Measurements from ENCODE around the gene VSTM5. TPM values are rescaled to one million over a fixed set of nuclear protein-coding genes. Genes with fewer than 3 reads are reported as not detected.
"Not testable (repeated sequence)": the region's sequence is repeated elsewhere in the genome, so short reads cannot be mapped to it uniquely, and the experiment has no call there.

Gene VSTM5
- total RNA-seq, 2 experiments from 2014 or later, result not detected

DNA sequence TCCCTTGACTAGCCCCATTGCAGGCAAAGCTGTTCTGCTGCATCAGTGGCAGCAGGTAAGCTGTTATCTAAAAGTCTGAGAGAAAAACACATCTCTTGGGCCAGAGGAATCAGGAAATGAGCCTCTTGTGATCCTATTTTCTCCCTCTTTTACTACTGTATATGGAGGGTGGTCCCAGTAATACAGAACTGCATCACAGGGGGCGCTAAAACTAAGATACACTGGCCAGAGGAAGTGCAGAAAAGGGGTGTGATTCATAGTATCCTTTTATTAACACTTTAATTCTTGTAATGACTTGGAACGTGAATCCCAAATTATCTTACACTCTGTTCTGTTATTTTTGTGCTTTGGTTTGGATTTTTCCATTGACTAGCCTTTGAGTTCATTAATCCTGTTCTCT lies 75.1 kb downstream of the VSTM5 start:
- Mint-ChIP-seq H3K4me1 (ENCODE audit: low read depth) (no peaks in the 10 kb centered on the region), H3K27me3 (ENCODE audit: low read depth) (no peaks in the 10 kb centered on the region), H3K9me3 (ENCODE audit: insufficient read depth) (peaks cover 10% of the 10 kb centered on the region), H3K27ac (no peak overlapping the region), H3K4me3 (no peak overlapping the region), H3K36me3 (ENCODE audit: low read depth) (peaks cover 10% of the 10 kb centered on the region)
- no peak for DNase-seq
- ChIA-PET CTCF (no interaction called here), POLR2A (interaction anchor here (1.0 kb wide), 1 partner anchor 9 kb away, joined by 3 read pairs; the partner anchor contains the start of gene MED17)
- no peak for ATAC-seq

DNA sequence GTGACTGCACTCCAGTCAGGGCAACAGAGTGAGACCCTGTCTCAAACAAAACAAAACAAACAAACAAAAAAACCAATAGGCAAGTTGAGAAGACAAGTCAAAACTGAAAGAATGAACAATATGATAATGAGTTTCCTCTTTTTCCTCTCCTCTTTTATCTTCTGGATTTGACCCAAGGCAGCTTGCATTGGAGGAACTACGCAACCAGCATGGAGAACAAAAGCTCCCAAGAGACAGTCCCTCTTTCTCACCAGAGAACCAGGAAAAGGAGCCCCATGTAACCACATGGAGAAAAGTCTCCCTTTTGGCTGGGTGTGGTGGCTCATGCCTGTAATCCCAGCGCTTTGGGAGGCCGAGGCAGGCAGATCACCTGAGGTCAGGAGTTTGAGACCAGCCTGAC lies 75.9 kb downstream of the VSTM5 start:
- POLR2A ChIA-PET; H3K27ac Mint-ChIP-seq; DNase-seq; H3K4me3 Mint-ChIP-seq; H3K27me3 Mint-ChIP-seq (ENCODE audit: low read depth); H3K4me1 Mint-ChIP-seq (ENCODE audit: low read depth); ATAC-seq; H3K36me3 Mint-ChIP-seq (ENCODE audit: low read depth): not testable (repeated sequence)
- peaks cover 10% of the 10 kb centered on the region for H3K9me3 Mint-ChIP-seq (ENCODE audit: insufficient read depth)
- CTCF ChIA-PET, result interaction anchor here (1.6 kb wide), 1 partner anchor 9 kb away, joined by 4 read pairs; the partner anchor contains the start of gene MED17

DNA sequence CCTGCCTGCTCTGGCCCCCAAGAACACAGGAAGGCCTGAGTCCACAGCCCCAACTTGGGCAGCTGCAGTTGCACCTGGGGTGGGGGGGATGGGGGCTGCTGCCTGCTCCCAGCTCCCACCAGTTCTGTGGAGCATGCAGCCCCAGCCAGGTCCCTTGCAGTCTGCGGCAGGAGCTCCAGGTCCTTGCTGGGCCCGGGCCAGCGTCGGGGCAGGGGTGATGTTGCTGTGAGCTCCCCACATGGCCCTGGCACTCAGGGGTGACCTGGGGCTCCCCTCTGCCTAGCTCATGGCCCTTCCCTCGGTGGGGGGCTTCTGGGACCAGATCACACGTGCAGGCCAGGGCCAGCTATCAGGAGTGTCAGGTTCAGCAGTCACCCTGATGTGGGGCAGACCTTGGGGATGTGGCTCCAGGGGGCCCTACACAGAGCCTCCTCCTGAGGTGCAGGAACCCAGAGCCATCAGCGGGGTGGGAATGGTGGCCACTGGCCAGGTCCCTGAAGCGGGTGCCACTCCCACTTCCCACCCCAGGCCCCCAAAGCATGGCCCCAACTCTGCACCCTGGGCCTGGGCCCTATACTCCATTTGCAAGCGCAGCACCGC lies 76.7 kb downstream of the VSTM5 start:
- CTCF ChIA-PET, result interaction anchor here (1.6 kb wide), 1 partner anchor 10 kb away, joined by 4 read pairs; the partner anchor contains the start of gene MED17
- ATAC-seq, result no peak

DNA sequence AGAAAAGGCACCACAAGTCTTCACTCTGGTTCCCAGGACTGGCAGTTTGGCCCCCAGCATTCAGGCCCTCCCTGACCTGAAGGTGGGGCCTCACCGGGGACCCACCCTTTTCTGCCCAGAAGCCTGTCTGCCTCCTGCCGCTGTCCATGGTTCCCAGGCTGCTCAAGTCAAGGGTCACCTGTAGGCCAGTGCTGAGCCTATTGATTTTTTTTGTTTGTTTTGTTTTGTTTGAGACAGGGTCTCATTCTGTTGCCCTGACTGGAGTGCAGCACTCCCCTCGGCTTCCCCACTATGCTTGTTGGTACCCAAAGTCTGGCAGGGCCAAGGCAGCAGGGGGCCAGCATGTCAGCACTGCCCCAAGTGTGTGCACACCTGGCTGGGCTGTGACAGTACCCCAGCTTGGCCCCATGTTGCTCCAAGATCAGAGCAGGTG lies 77.4 kb downstream of the VSTM5 start:
- no peak for ATAC-seq
- CTCF ChIA-PET, result interaction anchor here (1.6 kb wide), 1 partner anchor 11 kb away, joined by 4 read pairs; the partner anchor contains the start of gene MED17
- Mint-ChIP-seq H3K9me3 (ENCODE audit: insufficient read depth) (peaks cover 10% of the 10 kb centered on the region), H3K36me3 (ENCODE audit: low read depth) (peaks cover 5% of the 10 kb centered on the region), H3K4me3 (no peak overlapping the region), H3K27ac (no peak overlapping the region), H3K27me3 (ENCODE audit: low read depth) (no peaks in the 10 kb centered on the region), H3K4me1 (ENCODE audit: low read depth) (no peaks in the 10 kb centered on the region)
- no peak for DNase-seq
- POLR2A ChIA-PET, result interaction anchor here (0.9 to 2.0 kb wide), 3 partner anchors 11 to 45 kb away, joined by 3 to 9 read pairs (median 3); partner anchors contain the start of genes C11orf54, MED17 and TAF1D

More for the DNA sequence above, 76.7 kb downstream of the VSTM5 start:
- H3K4me1 Mint-ChIP-seq (ENCODE audit: low read depth), result no peaks in the 10 kb centered on the region
- H3K9me3 Mint-ChIP-seq (ENCODE audit: insufficient read depth), result peaks cover 10% of the 10 kb centered on the region
- peaks cover 5% of the 10 kb centered on the region for H3K36me3 Mint-ChIP-seq (ENCODE audit: low read depth)
- no peak for DNase-seq
- H3K4me3 Mint-ChIP-seq, result no peak overlapping the region
- POLR2A ChIA-PET, result interaction anchor here (0.9 to 2.0 kb wide), 3 partner anchors 10 to 45 kb away, joined by 3 to 9 read pairs (median 3); partner anchors contain the start of genes C11orf54, MED17 and TAF1D
- no peak overlapping the region for H3K27ac Mint-ChIP-seq
- no peaks in the 10 kb centered on the region for H3K27me3 Mint-ChIP-seq (ENCODE audit: low read depth)

DNA sequence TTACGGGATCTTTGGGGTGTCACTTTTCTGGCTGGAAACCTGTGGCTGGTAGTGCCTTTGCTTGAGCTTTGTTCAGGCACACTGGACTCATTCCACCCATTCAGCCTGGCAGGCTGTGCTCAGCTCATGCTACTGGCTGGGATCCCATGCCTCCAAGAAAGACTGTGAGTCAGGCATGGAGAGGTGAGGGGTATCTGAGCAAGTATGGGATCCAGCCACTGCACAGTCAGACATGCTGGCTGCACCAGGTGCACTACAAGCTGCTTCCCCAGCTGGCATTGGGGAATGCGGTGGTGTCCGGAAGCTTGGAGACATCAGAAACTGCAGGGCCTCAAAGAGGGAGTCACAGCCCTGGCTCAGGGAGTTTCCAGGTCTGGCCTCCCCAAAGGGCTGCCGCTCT lies 78.3 kb downstream of the VSTM5 start:
- Mint-ChIP-seq H3K4me1 (ENCODE audit: low read depth) (no peaks in the 10 kb centered on the region), H3K27me3 (ENCODE audit: low read depth) (no peaks in the 10 kb centered on the region), H3K27ac (no peak overlapping the region), H3K4me3 (no peak overlapping the region), H3K9me3 (ENCODE audit: insufficient read depth) (peaks cover 10% of the 10 kb centered on the region), H3K36me3 (ENCODE audit: low read depth) (peaks cover 7% of the 10 kb centered on the region)
- ATAC-seq (no peak), DNase-seq (no peak)
- POLR2A ChIA-PET, result interaction anchor here (0.7 to 2.0 kb wide), 2 partner anchors 12 to 31 kb away, joined by 3 to 9 read pairs; partner anchors contain the start of genes C11orf54, MED17 and TAF1D
- CTCF ChIA-PET, result no interaction called here

DNA sequence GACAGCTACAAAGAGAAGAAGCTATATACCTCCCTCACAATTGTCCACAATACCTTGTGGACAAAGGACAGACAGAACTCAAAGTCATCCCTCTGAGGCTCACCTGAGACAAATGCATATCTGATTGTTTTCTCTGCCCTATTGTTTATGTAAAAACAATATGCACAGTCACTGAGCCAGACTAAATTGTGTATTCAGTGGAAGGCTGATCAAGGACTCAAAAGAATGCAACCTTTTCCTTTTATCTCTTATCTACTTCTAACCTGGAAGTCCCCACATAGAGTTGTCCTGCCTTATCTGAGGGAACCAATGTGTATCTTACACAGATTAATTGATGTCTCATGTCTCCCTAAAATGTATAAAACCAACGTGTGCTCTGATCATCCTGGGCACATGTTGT lies 80.3 kb downstream of the VSTM5 start:
- H3K9me3 Mint-ChIP-seq (ENCODE audit: insufficient read depth), result peaks cover 10% of the 10 kb centered on the region
- H3K4me3 Mint-ChIP-seq, result no peak overlapping the region
- no peaks in the 10 kb centered on the region for H3K27me3 Mint-ChIP-seq (ENCODE audit: low read depth)
- no peak for DNase-seq
- no peaks in the 10 kb centered on the region for H3K4me1 Mint-ChIP-seq (ENCODE audit: low read depth)
- CTCF ChIA-PET, result no interaction called here
- POLR2A ChIA-PET, result interaction anchor here (1.4 kb wide), 1 partner anchor 14 kb away, joined by 3 read pairs; the partner anchor contains the start of gene MED17
- H3K36me3 Mint-ChIP-seq (ENCODE audit: low read depth), result peaks cover 15% of the 10 kb centered on the region
- ATAC-seq, result no peak
- H3K27ac Mint-ChIP-seq, result no peak overlapping the region

Other genes with a start within 250 kb of the VSTM5 start
- 10 to 100 TPM; 30.6 to 32.3 TPM for gene CEP295, start 188.9 kb downstream of the VSTM5 start, total RNA-seq
- 100 to 1,000 TPM; 161 to 172 TPM for gene TAF1D, start 109.1 kb downstream of the VSTM5 start, total RNA-seq
- 10 to 100 TPM; 17.9 to 19.3 TPM for gene C11orf54, start 108.9 kb downstream of the VSTM5 start, total RNA-seq
- 10 to 100 TPM; 43.6 to 45.3 TPM for gene MED17, start 66.3 kb downstream of the VSTM5 start, total RNA-seq
- gene HEPHL1, start 170.7 kb upstream of the VSTM5 start, total RNA-seq, result not detected